ENCODE measurements around the gene SNX21.

GRCh38 chr20:45886590-45887345 is 53.2 kb downstream of the SNX21 start:
- no peak for TF ChIP-seq POLR2A (IDR thresholded peaks at IDR 0.05; ENCODE audit: extremely low read depth, insufficient read length)
- TF ChIP-seq, protein P1, sequence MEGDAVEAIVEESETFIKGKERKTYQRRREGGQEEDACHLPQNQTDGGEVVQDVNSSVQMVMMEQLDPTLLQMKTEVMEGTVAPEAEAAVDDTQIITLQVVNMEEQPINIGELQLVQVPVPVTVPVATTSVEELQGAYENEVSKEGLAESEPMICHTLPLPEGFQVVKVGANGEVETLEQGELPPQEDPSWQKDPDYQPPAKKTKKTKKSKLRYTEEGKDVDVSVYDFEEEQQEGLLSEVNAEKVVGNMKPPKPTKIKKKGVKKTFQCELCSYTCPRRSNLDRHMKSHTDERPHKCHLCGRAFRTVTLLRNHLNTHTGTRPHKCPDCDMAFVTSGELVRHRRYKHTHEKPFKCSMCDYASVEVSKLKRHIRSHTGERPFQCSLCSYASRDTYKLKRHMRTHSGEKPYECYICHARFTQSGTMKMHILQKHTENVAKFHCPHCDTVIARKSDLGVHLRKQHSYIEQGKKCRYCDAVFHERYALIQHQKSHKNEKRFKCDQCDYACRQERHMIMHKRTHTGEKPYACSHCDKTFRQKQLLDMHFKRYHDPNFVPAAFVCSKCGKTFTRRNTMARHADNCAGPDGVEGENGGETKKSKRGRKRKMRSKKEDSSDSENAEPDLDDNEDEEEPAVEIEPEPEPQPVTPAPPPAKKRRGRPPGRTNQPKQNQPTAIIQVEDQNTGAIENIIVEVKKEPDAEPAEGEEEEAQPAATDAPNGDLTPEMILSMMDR (IDR thresholded peaks at IDR 0.05; ENCODE audit: low read depth, low read length): no peak
- no peak for TF ChIP-seq MYC (IDR thresholded peaks at IDR 0.05; ENCODE audit: low read depth, low read length)
- TF ChIP-seq MAX (IDR thresholded peaks at IDR 0.05; ENCODE audit: low read depth, low read length): no peak

Data from NB4 (cell line).